HCT116 (cell line): ENCODE results near the gene LYPD5. TPM values are rescaled to one million over a fixed set of nuclear protein-coding genes. Genes with fewer than 3 reads are reported as not detected.

ENCODE experiments used
- ATAC-seq: fragments of 200-7000 bp; cut with Tn5 transposase; 2 replicates; pipeline ENCODE4 v1.9.1; 2020; ENCODE audit warnings: mild to moderate bottlenecking, moderate library complexity
- BruUV-seq: library from RNA; stranded (reverse); fragments of 400-500 nt; replicated peaks from 2 replicates; lab custom pipeline; 2021; lab: Mats Ljungman, UMichigan
- CTCF ChIA-PET: fragments of 300-600 bp; sonication (Branson Sonifier 250); formaldehyde crosslinking; loops from one replicate; lab custom pipeline; 2021; ENCODE audit warnings: antibody characterized with exemption; lab: Charles Lee
- POLR2A ChIA-PET: fragments of 300-600, 350-600 bp; sonication (Branson Sonifier 250); formaldehyde crosslinking; loops from one replicate; lab custom pipeline; 2021; ENCODE audit warnings: antibody characterized with exemption; lab: Charles Lee
- RAD21 ChIA-PET, 2 experiments: fragments of 300-600 bp; sonication (Branson Sonifier 250); formaldehyde crosslinking; loops; one replicate each; lab custom pipeline; 2023; ENCODE audit warnings: low total read pairs in 2 of 2; ENCODE audit not compliant: uncharacterized antibody in 2 of 2, unreplicated experiment in 2 of 2, low non-redundant PET in 1 of 2; lab: Charles Lee
- DNase-seq: peaks from one replicate; pipeline ENCODE4 v3.0.0-alpha.2; 2010; ENCODE audit warnings: low read depth, low spot score
- H2AFZ ChIP-seq: fragments of 200-600 bp; shearing (Covaris generic), sonication (generic); 2 replicates; pipeline ENCODE4 v1.6.1; 2017; ENCODE audit warnings: low read depth, mixed run types, mixed read lengths, antibody characterized with exemption, low read length; ENCODE audit not compliant: poor library complexity, severe bottlenecking
- H3K27ac ChIP-seq: 2 replicates; pipeline ENCODE4 v1.5.1; 2012; ENCODE audit warnings: low read depth, low read length
- H3K27me3 ChIP-seq: fragments of 200-600 bp; sonication (generic); 2 replicates; pipeline ENCODE4 v1.6.1; 2016; ENCODE audit warnings: mixed run types, low read length, mixed read lengths; ENCODE audit not compliant: insufficient read depth
- H3K36me3 ChIP-seq, 2 experiments: fragments of 200-500 bp in 1 of 2; fragments of 200-600 bp in 1 of 2; sonication (Bioruptor generic) in 1 of 2; sonication (generic) in 1 of 2; 2 replicates each; pipeline versions ENCODE4 v1.5.1 to v1.6.1; 2014 to 2016; ENCODE audit warnings: low read length in 2 of 2, inconsistent platforms in 1 of 2, mixed read lengths in 1 of 2, mixed run types in 1 of 2; ENCODE audit not compliant: insufficient read depth in 2 of 2, control insufficient read depth in 1 of 2
- H3K4me1 ChIP-seq, 2 experiments: fragments of 200-600 bp in 1 of 2; sonication (generic) in 1 of 2; 2 replicates each; pipeline versions ENCODE4 v1.5.1 to v1.6.1; 2012 to 2017; ENCODE audit warnings: low read length in 2 of 2, inconsistent platforms in 1 of 2, mild to moderate bottlenecking in 1 of 2, mixed read lengths in 1 of 2, mixed run types in 1 of 2, moderate library complexity in 1 of 2; ENCODE audit not compliant: insufficient read depth in 2 of 2, control insufficient read depth in 1 of 2
- H3K4me2 ChIP-seq: fragments of 200-600 bp; sonication (generic); 2 replicates; pipeline ENCODE4 v1.6.1; 2017; ENCODE audit warnings: mixed run types, low read length, mixed read lengths
- H3K4me3 ChIP-seq, 2 experiments: fragments of 200-600 bp in 1 of 2; sonication (generic) in 1 of 2; replicated peaks in 1 of 2; 2 replicates each; pipeline ENCODE4 v1.5.1; 2011 to 2016; ENCODE audit warnings: low read length in 2 of 2, control low read depth in 1 of 2, low read depth in 1 of 2, mild to moderate bottlenecking in 1 of 2, mixed read lengths in 1 of 2, mixed run types in 1 of 2
- H3K79me2 ChIP-seq: fragments of 200-600 bp; sonication (generic); 2 replicates; pipeline ENCODE4 v1.6.1; 2017; ENCODE audit warnings: mild to moderate bottlenecking, mixed run types, low read length, moderate library complexity, mixed read lengths; ENCODE audit not compliant: insufficient read depth
- H3K9ac ChIP-seq: fragments of 200-600 bp; sonication (generic); 2 replicates; pipeline ENCODE4 v1.6.1; 2016; ENCODE audit warnings: low read length, mixed read lengths
- H3K9me2 ChIP-seq: fragments of 200-600 bp; sonication (generic), shearing (Covaris generic); 2 replicates; pipeline ENCODE4 v1.6.1; 2017; ENCODE audit warnings: mixed run types, mild to moderate bottlenecking, moderate library complexity; ENCODE audit not compliant: insufficient read depth
- H3K9me3 ChIP-seq, 2 experiments: fragments of 200-500 bp in 1 of 2; fragments of 200-600 bp in 1 of 2; sonication (Bioruptor generic) in 1 of 2; sonication (generic) in 1 of 2; 2 replicates each; pipeline ENCODE4 v1.6.1; 2014 to 2017; ENCODE audit warnings: low read length in 2 of 2, mixed read lengths in 2 of 2, inconsistent platforms in 1 of 2, low read depth in 1 of 2, mild to moderate bottlenecking in 1 of 2, mixed run types in 1 of 2, moderate library complexity in 1 of 2; ENCODE audit not compliant: control insufficient read depth in 1 of 2, insufficient read depth in 1 of 2
- H4K20me1 ChIP-seq: fragments of 200-600 bp; sonication (generic), shearing (Covaris generic); 2 replicates; pipeline ENCODE4 v1.6.1; 2017; ENCODE audit warnings: mixed run types, mild to moderate bottlenecking, moderate library complexity; ENCODE audit not compliant: insufficient read depth
- EGR1 ChIP-seq: IDR thresholded peaks from 2 replicates; pipeline ENCODE4 v1.6.1; 2012; ENCODE audit warnings: low read depth
- ELF1 ChIP-seq: IDR thresholded peaks from 2 replicates; pipeline ENCODE4 v1.6.1; 2012; ENCODE audit warnings: low read depth, borderline replicate concordance
- FOSL1 ChIP-seq: IDR thresholded peaks from 2 replicates; pipeline ENCODE4 v1.6.1; 2012; ENCODE audit warnings: low read depth
- RAD21 ChIP-seq: IDR thresholded peaks from 2 replicates; pipeline ENCODE4 v1.6.1; 2012; ENCODE audit warnings: low read depth, mild to moderate bottlenecking
- SP1 ChIP-seq: IDR thresholded peaks from 2 replicates; pipeline ENCODE4 v1.6.1; 2012; ENCODE audit warnings: low read depth
- SRF ChIP-seq: IDR thresholded peaks from 2 replicates; pipeline ENCODE4 v1.6.1; 2012; ENCODE audit warnings: low read depth
- TCF7L2 ChIP-seq: IDR thresholded peaks from 2 replicates; pipeline ENCODE4 v1.7.0; 2011; ENCODE audit warnings: borderline replicate concordance, inconsistent platforms; ENCODE audit not compliant: insufficient read depth, insufficient read length; ENCODE audit errors: extremely low read depth
- ZFX ChIP-seq: fragments of 450-650 bp; IDR thresholded peaks from 2 replicates; pipeline ENCODE4 v1.6.1; 2017
- intact Hi-C: fragments of 100-400 bp; cut with micrococcal nuclease; formaldehyde crosslinking; loops from 2 replicates; pipeline ENCODE4 v1.10.0; 2022
- total RNA-seq: library from RNA; stranded (reverse); gene quantifications from one replicate; pipeline ENCODE4 v1.2.1, GENCODE V29; 2021; ENCODE audit not compliant: unreplicated experiment
- TF ChIP-seq, protein P1 (sequence below): IDR thresholded peaks from 2 replicates; pipeline ENCODE4 v1.6.1; 2011; ENCODE audit warnings: mild to moderate bottlenecking, low read length, moderate library complexity; ENCODE audit not compliant: insufficient replicate concordance; ENCODE audit errors: extremely low read depth
- TF ChIP-seq, protein P2 (sequence below): IDR thresholded peaks from 2 replicates; pipeline ENCODE4 v1.6.1; 2012
- TF ChIP-seq, protein P3 (sequence below), 3 experiments: fragments of 200-600 bp in 1 of 3; sonication (generic) in 1 of 3; IDR thresholded peaks in 2 of 3; conservative IDR thresholded peaks in 1 of 3; 2 replicates each; pipeline ENCODE4 v1.5.1; 2012 to 2017; ENCODE audit warnings: low read depth in 2 of 3, low read length in 2 of 3, antibody characterized with exemption in 1 of 3, borderline replicate concordance in 1 of 3, control low read depth in 1 of 3, mild to moderate bottlenecking in 1 of 3, mixed read lengths in 1 of 3, mixed run types in 1 of 3, moderate library complexity in 1 of 3; ENCODE audit not compliant: insufficient read depth in 1 of 3
- TF ChIP-seq, protein P4 (sequence below): IDR thresholded peaks from 2 replicates; pipeline ENCODE4 v1.6.1; 2012; ENCODE audit warnings: low read depth

The LYPD5 gene
- total RNA-seq, 1 experiment from 2014 or later: 7.6 TPM

DNA sequence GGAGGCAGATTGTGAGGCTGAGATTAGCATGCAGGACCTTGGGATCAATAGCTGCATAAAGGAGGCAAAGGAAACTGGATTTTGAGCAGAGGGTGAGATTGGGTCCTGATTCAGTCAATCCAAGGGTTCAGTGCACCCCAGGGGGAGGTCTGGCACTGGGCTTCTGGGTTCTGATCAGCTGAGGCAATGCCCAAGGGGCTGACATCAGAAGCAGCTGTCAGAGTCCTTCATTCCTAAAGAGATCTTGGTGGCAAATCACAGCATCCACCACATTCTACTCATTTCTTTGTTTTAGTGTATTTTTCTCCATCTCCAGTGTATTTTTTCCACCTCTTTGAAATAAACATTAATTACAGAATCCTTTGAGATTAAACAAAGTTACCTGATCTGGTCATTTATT is 5.4 kb upstream of the LYPD5 start:
- H3K4me1 ChIP-seq: peaks cover 0 to 6% of the 10 kb centered on the region in 2 experiments; a peak in 1 of 4 replicates
- intact Hi-C loops: no loop called here
- H3K79me2 ChIP-seq: no peaks in the 10 kb centered on the region
- no peak overlapping the region for H3K4me2 ChIP-seq
- no peak overlapping the region for H3K9ac ChIP-seq
- no peak overlapping the region for H2AFZ ChIP-seq
- POLR2A ChIA-PET: no interaction called here
- no peaks in the 10 kb centered on the region for H3K9me3 ChIP-seq
- H3K9me2 ChIP-seq: no peaks in the 10 kb centered on the region
- no peak overlapping the region for H3K27ac ChIP-seq
- H3K4me3 ChIP-seq: no peak overlapping the region
- BruUV-seq: no TSS peak
- no peaks in the 10 kb centered on the region for H3K36me3 ChIP-seq
- CTCF ChIA-PET: no interaction called here
- H3K27me3 ChIP-seq: no peaks in the 10 kb centered on the region
- TF ChIP-seq ZFX (no peak), ELF1 (no peak), SRF (no peak), SP1 (no peak)
- TF ChIP-seq, protein P1, sequence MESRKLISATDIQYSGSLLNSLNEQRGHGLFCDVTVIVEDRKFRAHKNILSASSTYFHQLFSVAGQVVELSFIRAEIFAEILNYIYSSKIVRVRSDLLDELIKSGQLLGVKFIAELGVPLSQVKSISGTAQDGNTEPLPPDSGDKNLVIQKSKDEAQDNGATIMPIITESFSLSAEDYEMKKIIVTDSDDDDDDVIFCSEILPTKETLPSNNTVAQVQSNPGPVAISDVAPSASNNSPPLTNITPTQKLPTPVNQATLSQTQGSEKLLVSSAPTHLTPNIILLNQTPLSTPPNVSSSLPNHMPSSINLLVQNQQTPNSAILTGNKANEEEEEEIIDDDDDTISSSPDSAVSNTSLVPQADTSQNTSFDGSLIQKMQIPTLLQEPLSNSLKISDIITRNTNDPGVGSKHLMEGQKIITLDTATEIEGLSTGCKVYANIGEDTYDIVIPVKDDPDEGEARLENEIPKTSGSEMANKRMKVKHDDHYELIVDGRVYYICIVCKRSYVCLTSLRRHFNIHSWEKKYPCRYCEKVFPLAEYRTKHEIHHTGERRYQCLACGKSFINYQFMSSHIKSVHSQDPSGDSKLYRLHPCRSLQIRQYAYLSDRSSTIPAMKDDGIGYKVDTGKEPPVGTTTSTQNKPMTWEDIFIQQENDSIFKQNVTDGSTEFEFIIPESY: no peak
- TF ChIP-seq, protein P2, sequence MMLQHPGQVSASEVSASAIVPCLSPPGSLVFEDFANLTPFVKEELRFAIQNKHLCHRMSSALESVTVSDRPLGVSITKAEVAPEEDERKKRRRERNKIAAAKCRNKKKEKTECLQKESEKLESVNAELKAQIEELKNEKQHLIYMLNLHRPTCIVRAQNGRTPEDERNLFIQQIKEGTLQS: no peak
- DNase-seq: no peak
- RAD21 ChIA-PET: no interaction called here
- no peaks in the 10 kb centered on the region for H4K20me1 ChIP-seq
- ATAC-seq: no peak

DNA sequence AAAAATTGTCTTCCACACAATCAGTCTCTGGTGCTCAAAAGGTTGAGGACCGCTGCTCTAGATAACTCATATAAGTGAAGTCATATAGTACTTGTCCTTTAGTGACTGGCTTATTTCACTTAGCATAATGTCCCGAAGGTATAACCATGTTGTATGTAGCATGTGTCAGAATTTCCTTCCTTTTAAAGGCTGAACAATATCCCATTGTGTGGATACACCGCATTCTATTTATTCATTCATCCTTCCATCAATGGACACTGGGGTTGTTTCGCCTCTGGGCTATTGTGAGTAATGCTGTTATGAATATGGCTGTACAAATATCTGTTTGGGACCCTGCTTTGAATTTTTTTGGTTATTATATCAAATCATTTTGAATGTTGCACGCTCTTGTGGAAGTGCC is 4.6 kb upstream of the LYPD5 start:
- Histone ChIP-seq H3K4me1 (peaks cover 0 to 6% of the 10 kb centered on the region in 2 experiments; a peak in 1 of 4 replicates), H4K20me1 (no peaks in the 10 kb centered on the region), H3K36me3 (no peaks in the 10 kb centered on the region), H3K9me2 (no peaks in the 10 kb centered on the region), H3K9me3 (no peaks in the 10 kb centered on the region), H3K4me3 (no peak overlapping the region), H3K9ac (no peak overlapping the region), H3K4me2 (no peak overlapping the region), H3K27ac (no peak overlapping the region), H2AFZ (no peak overlapping the region), H3K27me3 (no peaks in the 10 kb centered on the region), H3K79me2 (no peaks in the 10 kb centered on the region)
- ChIA-PET RAD21 (no interaction called here), CTCF (interaction anchor here (0.6 kb wide), 1 partner anchor 286 kb away, joined by 3 read pairs; no protein-coding TSS in a partner anchor), POLR2A (no interaction called here)
- intact Hi-C loops: no loop called here
- DNase-seq (no peak), ATAC-seq (no peak)
- BruUV-seq: no TSS peak
- TF ChIP-seq TCF7L2: no peak
- no peak for TF ChIP-seq FOSL1
- TF ChIP-seq, protein P2: no peak
- TF ChIP-seq, protein P3, sequence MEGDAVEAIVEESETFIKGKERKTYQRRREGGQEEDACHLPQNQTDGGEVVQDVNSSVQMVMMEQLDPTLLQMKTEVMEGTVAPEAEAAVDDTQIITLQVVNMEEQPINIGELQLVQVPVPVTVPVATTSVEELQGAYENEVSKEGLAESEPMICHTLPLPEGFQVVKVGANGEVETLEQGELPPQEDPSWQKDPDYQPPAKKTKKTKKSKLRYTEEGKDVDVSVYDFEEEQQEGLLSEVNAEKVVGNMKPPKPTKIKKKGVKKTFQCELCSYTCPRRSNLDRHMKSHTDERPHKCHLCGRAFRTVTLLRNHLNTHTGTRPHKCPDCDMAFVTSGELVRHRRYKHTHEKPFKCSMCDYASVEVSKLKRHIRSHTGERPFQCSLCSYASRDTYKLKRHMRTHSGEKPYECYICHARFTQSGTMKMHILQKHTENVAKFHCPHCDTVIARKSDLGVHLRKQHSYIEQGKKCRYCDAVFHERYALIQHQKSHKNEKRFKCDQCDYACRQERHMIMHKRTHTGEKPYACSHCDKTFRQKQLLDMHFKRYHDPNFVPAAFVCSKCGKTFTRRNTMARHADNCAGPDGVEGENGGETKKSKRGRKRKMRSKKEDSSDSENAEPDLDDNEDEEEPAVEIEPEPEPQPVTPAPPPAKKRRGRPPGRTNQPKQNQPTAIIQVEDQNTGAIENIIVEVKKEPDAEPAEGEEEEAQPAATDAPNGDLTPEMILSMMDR (IDR thresholded peaks at IDR 0.05 in 2 of 3, conservative IDR thresholded peaks at IDR 0.05 in 1 of 3; ENCODE audit: borderline replicate concordance in 1 of 3, insufficient read depth in 1 of 3, low read depth in 2 of 3, low read length in 2 of 3): no peak
- no peak for TF ChIP-seq ZFX
- TF ChIP-seq ELF1: no peak
- TF ChIP-seq, protein P4, sequence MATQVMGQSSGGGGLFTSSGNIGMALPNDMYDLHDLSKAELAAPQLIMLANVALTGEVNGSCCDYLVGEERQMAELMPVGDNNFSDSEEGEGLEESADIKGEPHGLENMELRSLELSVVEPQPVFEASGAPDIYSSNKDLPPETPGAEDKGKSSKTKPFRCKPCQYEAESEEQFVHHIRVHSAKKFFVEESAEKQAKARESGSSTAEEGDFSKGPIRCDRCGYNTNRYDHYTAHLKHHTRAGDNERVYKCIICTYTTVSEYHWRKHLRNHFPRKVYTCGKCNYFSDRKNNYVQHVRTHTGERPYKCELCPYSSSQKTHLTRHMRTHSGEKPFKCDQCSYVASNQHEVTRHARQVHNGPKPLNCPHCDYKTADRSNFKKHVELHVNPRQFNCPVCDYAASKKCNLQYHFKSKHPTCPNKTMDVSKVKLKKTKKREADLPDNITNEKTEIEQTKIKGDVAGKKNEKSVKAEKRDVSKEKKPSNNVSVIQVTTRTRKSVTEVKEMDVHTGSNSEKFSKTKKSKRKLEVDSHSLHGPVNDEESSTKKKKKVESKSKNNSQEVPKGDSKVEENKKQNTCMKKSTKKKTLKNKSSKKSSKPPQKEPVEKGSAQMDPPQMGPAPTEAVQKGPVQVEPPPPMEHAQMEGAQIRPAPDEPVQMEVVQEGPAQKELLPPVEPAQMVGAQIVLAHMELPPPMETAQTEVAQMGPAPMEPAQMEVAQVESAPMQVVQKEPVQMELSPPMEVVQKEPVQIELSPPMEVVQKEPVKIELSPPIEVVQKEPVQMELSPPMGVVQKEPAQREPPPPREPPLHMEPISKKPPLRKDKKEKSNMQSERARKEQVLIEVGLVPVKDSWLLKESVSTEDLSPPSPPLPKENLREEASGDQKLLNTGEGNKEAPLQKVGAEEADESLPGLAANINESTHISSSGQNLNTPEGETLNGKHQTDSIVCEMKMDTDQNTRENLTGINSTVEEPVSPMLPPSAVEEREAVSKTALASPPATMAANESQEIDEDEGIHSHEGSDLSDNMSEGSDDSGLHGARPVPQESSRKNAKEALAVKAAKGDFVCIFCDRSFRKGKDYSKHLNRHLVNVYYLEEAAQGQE: no peak
- TF ChIP-seq RAD21: no peak
- no peak for TF ChIP-seq EGR1
